GM12872 (cell line): ENCODE results near the gene SLC1A2.

ENCODE experiments used
- CTCF ChIP-seq: IDR thresholded peaks from 3 replicates; pipeline ENCODE4 v1.5.1; 2011; ENCODE audit warnings: low read depth, mild to moderate bottlenecking, low read length, moderate library complexity; ENCODE audit not compliant: insufficient read depth

SLC1A2 gene

GRCh38 chr11:35260342-35260985 lies 158.9 kb downstream of the SLC1A2 start:
- TF ChIP-seq CTCF = no peak

- no peak for TF ChIP-seq CTCF
These were observed 159.8 kb downstream of the SLC1A2 start for GRCh38 chr11:35259529-35259928.

GRCh38 chr11:35257281-35257680 lies 162.1 kb downstream of the SLC1A2 start:
- TF ChIP-seq CTCF = no peak

- no peak for TF ChIP-seq CTCF
These were observed 163.1 kb downstream of the SLC1A2 start for GRCh38 chr11:35256296-35256695.

GRCh38 chr11:35255514-35255913 lies 163.8 kb downstream of the SLC1A2 start:
- no peak for TF ChIP-seq CTCF

- TF ChIP-seq CTCF = no peak
These were observed 166.1 kb downstream of the SLC1A2 start for GRCh38 chr11:35253237-35253636.

- TF ChIP-seq CTCF = no peak
These were observed 168.7 kb downstream of the SLC1A2 start for GRCh38 chr11:35250621-35251020.
